ENCODE data around the gene C5orf58. TPM values are rescaled to one million over a fixed set of nuclear protein-coding genes. Genes with fewer than 3 reads are reported as not detected.

The C5orf58 gene
- total RNA-seq, 2 experiments from 2014 or later, result not detected

GRCh38 chr5:170223360-170223759 lies 9.4 kb upstream of the C5orf58 start:
- Mint-ChIP-seq H3K27me3 (no peaks in the 10 kb centered on the region), H3K9me3 (no peaks in the 10 kb centered on the region), H3K27ac (no peak overlapping the region), H3K36me3 (ENCODE audit: low read depth) (no peaks in the 10 kb centered on the region), H3K4me3 (no peak overlapping the region), H3K4me1 (ENCODE audit: low read depth) (peaks cover 4% of the 10 kb centered on the region)
- Histone ChIP-seq H3K4me1 (ENCODE audit: insufficient read depth, low read length) (peaks cover 4% of the 10 kb centered on the region), H3K27ac (ENCODE audit: low read depth in 1 of 2, low read length in 2 of 2) (no peak overlapping the region), H3K36me3 (ENCODE audit: insufficient read depth, low read length) (no peaks in the 10 kb centered on the region), H3K27me3 (ENCODE audit: control insufficient read depth in 1 of 2, insufficient read depth in 2 of 2, low read length in 2 of 2) (no peaks in the 10 kb centered on the region), H3K9me3 (ENCODE audit: control insufficient read depth in 1 of 2, insufficient read depth in 1 of 2, low read length in 2 of 2) (no peaks in the 10 kb centered on the region), H3K4me3 (ENCODE audit: low read length) (no peak overlapping the region)
- TF ChIP-seq, protein P1, sequence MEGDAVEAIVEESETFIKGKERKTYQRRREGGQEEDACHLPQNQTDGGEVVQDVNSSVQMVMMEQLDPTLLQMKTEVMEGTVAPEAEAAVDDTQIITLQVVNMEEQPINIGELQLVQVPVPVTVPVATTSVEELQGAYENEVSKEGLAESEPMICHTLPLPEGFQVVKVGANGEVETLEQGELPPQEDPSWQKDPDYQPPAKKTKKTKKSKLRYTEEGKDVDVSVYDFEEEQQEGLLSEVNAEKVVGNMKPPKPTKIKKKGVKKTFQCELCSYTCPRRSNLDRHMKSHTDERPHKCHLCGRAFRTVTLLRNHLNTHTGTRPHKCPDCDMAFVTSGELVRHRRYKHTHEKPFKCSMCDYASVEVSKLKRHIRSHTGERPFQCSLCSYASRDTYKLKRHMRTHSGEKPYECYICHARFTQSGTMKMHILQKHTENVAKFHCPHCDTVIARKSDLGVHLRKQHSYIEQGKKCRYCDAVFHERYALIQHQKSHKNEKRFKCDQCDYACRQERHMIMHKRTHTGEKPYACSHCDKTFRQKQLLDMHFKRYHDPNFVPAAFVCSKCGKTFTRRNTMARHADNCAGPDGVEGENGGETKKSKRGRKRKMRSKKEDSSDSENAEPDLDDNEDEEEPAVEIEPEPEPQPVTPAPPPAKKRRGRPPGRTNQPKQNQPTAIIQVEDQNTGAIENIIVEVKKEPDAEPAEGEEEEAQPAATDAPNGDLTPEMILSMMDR (IDR thresholded peaks at IDR 0.05), result no peak
- intact Hi-C loops (cut with DNase I, micrococcal nuclease), result loop anchor here in 1 of 2 experiments (5.0 kb wide), 1 partner anchor 409 kb away; no protein-coding TSS in a partner anchor
- ChIA-PET POLR2A (no interaction called here), CTCF (interaction anchor here (0.8 to 2.0 kb wide), 2 partner anchors 116 to 198 kb away, joined by 3 to 7 read pairs; no protein-coding TSS in a partner anchor)
- ATAC-seq (ENCODE audit: poor library complexity), result no peak
- DNase-seq, result no peak

- DNase-seq, result no peak
Measured at GRCh38 chr5:170223906-170224305, 8.9 kb upstream of the C5orf58 start.

DNA sequence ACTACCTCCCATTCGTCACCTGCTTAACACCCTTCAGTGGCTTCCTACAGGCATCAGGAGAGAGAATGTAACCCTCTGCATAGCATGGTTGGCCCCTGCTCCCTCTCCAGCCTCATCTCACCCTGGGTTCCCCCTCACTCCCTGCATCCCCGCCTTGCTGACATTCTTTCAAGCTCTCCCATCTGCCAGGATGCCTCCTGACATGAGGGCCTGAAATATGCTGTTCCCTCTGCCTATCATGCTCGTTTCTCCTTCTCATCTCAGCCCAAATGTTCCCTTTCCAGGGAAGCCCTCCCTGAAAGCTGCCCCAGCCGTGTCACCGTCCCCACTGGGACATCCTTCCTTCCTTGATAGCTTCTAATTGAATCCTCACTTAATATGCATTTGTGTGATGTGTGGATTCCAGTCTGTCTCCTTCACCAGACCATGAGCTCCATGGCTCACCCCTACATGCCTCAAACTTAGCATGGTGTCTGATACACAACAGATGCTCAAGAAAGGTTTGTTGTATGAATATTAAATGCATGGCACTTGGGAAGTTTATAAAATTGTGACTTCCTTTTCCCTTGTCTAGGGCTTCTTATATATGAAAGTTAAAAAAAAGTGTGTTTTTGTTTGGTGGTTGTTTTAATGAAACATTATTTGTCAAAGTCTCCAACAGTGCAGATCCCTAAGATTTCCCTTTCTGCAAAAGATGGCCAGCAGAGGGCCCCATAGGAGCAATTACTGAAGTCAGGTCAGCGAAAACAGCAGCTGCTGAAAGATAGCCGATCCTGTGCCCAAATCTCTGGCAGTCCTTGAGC lies 7.3 kb upstream of the C5orf58 start:
- Histone ChIP-seq H3K9me3 (ENCODE audit: control insufficient read depth in 1 of 2, insufficient read depth in 1 of 2, low read length in 2 of 2) (no peaks in the 10 kb centered on the region), H3K27ac (ENCODE audit: low read depth in 1 of 2, low read length in 2 of 2) (no peak overlapping the region), H3K36me3 (ENCODE audit: insufficient read depth, low read length) (no peaks in the 10 kb centered on the region), H3K4me3 (ENCODE audit: low read length) (no peak overlapping the region), H3K27me3 (ENCODE audit: control insufficient read depth in 1 of 2, insufficient read depth in 2 of 2, low read length in 2 of 2) (no peaks in the 10 kb centered on the region), H3K4me1 (ENCODE audit: insufficient read depth, low read length) (peaks cover 4% of the 10 kb centered on the region)
- TF ChIP-seq, protein P1 (IDR thresholded peaks at IDR 0.05), result peak; percentile 93
- peak; percentile 66 for ATAC-seq (ENCODE audit: poor library complexity)
- intact Hi-C loops (cut with DNase I, micrococcal nuclease), result loop anchor here (1.0 to 5.0 kb wide), 6 partner anchors 37 to 195 kb away; no protein-coding TSS in a partner anchor
- H3K4me1 Mint-ChIP-seq (ENCODE audit: low read depth), result peaks cover 4% of the 10 kb centered on the region
- POLR2A ChIA-PET, result interaction anchor here (0.5 to 3.0 kb wide), 9 partner anchors 9 to 195 kb away, joined by 3 to 10 read pairs (median 4); no protein-coding TSS in a partner anchor
- H3K27ac Mint-ChIP-seq, result no peak overlapping the region
- CTCF ChIA-PET, result interaction anchor here (0.6 to 4.3 kb wide), 28 partner anchors 9 to 198 kb away, joined by 3 to 54 read pairs (median 5); partner anchors contain the start of gene LCP2
- no peaks in the 10 kb centered on the region for H3K36me3 Mint-ChIP-seq (ENCODE audit: low read depth)
- no peaks in the 10 kb centered on the region for H3K9me3 Mint-ChIP-seq
- no peak overlapping the region for H3K4me3 Mint-ChIP-seq
- DNase-seq, result peak; percentile 63 to 88 (median 75)
- no peaks in the 10 kb centered on the region for H3K27me3 Mint-ChIP-seq

More at GRCh38 chr5:170223906-170224305, 8.9 kb upstream of the C5orf58 start:
- Histone ChIP-seq H3K9me3 (ENCODE audit: control insufficient read depth in 1 of 2, insufficient read depth in 1 of 2, low read length in 2 of 2) (no peaks in the 10 kb centered on the region), H3K4me3 (ENCODE audit: low read length) (no peak overlapping the region), H3K27ac (ENCODE audit: low read depth in 1 of 2, low read length in 2 of 2) (no peak overlapping the region), H3K4me1 (ENCODE audit: insufficient read depth, low read length) (peaks cover 4% of the 10 kb centered on the region), H3K36me3 (ENCODE audit: insufficient read depth, low read length) (no peaks in the 10 kb centered on the region), H3K27me3 (ENCODE audit: control insufficient read depth in 1 of 2, insufficient read depth in 2 of 2, low read length in 2 of 2) (no peaks in the 10 kb centered on the region)
- ChIA-PET CTCF (interaction anchor here (2.0 kb wide), 1 partner anchor 197 kb away, joined by 7 read pairs; no protein-coding TSS in a partner anchor), POLR2A (no interaction called here)
- H3K27ac Mint-ChIP-seq, result no peak overlapping the region
- TF ChIP-seq, protein P1 (IDR thresholded peaks at IDR 0.05), result no peak
- no peaks in the 10 kb centered on the region for H3K27me3 Mint-ChIP-seq
- H3K4me3 Mint-ChIP-seq, result no peak overlapping the region
- no peaks in the 10 kb centered on the region for H3K36me3 Mint-ChIP-seq (ENCODE audit: low read depth)
- no peak for ATAC-seq (ENCODE audit: poor library complexity)
- peaks cover 4% of the 10 kb centered on the region for H3K4me1 Mint-ChIP-seq (ENCODE audit: low read depth)
- intact Hi-C loops (cut with DNase I, micrococcal nuclease), result loop anchor here in 1 of 2 experiments (5.0 kb wide), 1 partner anchor 408 kb away; no protein-coding TSS in a partner anchor
- H3K9me3 Mint-ChIP-seq, result no peaks in the 10 kb centered on the region

Data from CD4-positive, alpha-beta T cell (primary cell).